Muscle of leg (tissue), 11 donors: Measurements from ENCODE around the gene TRAPPC10. TPM values are rescaled to one million over a fixed set of nuclear protein-coding genes. Genes with fewer than 3 reads are reported as not detected.

Experiments used
- DNase-seq: peaks from one replicate; pipeline ENCODE4 v3.0.0; 2013
- H3K27ac ChIP-seq: one replicate; pipeline ENCODE4 v1.5.1; 2013; ENCODE audit warnings: mild to moderate bottlenecking, low read length, control low read depth
- H3K27me3 ChIP-seq: one replicate; pipeline ENCODE4 v1.6.1; 2013; ENCODE audit warnings: low read length; ENCODE audit not compliant: control insufficient read depth, insufficient read depth
- H3K36me3 ChIP-seq: one replicate; pipeline ENCODE4 v1.6.1; 2013; ENCODE audit warnings: low read length; ENCODE audit not compliant: control insufficient read depth, insufficient read depth
- H3K4me1 ChIP-seq: one replicate; pipeline ENCODE4 v1.6.1; 2013; ENCODE audit warnings: low read length; ENCODE audit not compliant: control insufficient read depth, insufficient read depth
- H3K4me3 ChIP-seq: one replicate; pipeline ENCODE4 v1.5.1; 2013; ENCODE audit warnings: low read length, control low read depth
- H3K9me3 ChIP-seq: replicated peaks from 2 replicates; pipeline ENCODE4 v1.6.1; 2013; ENCODE audit warnings: low read depth, low read length; ENCODE audit not compliant: control insufficient read depth
- WGBS: methylation state at CpG from one replicate; pipeline ENCODE4 v1.1.5; 2013; ENCODE audit warnings: missing lambda C conversion rate; ENCODE audit not compliant: insufficient coverage; 5-methylcytosine and 5-hydroxymethylcytosine counted together
- polyA plus RNA-seq, 8 donors: library from polyadenylated mRNA; unstranded; fragments of 120-200 nt; gene quantifications; one replicate each; pipeline versions ENCODE4 v1.2.1 to v1.2.3, GENCODE V29; 2013; ENCODE audit warnings: inconsistent platforms in 1 of 8, low replicate concordance in 1 of 8; ENCODE audit not compliant: insufficient read length in 8 of 8, insufficient read depth in 1 of 8
- total RNA-seq: library from RNA; stranded (reverse); fragments of 120-200 nt; gene quantifications from one replicate; pipeline ENCODE4 v1.2.4, GENCODE V29; 2013

Gene TRAPPC10
- total and polyA plus RNA-seq, 9 donors, result 9.9 to 16.7 (median 12.0) TPM

DNA sequence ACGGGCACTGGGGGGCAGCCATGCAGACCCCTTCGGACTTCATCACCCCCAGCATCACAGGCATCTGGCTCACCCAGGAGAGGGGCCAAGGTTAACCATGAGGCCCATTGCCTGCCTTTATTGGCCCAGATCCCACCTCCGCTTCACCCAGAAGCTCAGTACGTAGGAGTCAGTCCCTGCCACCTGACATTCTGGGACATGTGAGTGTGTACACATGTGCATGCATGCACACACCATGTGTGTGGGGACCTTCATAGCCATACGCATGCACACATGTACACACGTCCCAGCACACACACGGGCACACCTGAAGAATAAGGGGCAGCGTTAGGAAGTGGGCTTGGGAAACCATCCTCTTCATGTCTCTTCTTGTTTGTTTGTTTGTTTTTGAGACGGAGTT is 24.1 kb upstream of the TRAPPC10 start:
- peaks cover 15% of the 10 kb centered on the region for H3K27me3 ChIP-seq
- no peak overlapping the region for H3K27ac ChIP-seq
- H3K4me3 ChIP-seq, result no peak overlapping the region
- H3K36me3 ChIP-seq, result peaks cover 8% of the 10 kb centered on the region
- H3K4me1 ChIP-seq, result peaks cover 8% of the 10 kb centered on the region
- H3K9me3 ChIP-seq, result no peaks in the 10 kb centered on the region
- no peak for DNase-seq
- 82% methylated on average over 5 of the region's 9 CpGs for WGBS

DNA sequence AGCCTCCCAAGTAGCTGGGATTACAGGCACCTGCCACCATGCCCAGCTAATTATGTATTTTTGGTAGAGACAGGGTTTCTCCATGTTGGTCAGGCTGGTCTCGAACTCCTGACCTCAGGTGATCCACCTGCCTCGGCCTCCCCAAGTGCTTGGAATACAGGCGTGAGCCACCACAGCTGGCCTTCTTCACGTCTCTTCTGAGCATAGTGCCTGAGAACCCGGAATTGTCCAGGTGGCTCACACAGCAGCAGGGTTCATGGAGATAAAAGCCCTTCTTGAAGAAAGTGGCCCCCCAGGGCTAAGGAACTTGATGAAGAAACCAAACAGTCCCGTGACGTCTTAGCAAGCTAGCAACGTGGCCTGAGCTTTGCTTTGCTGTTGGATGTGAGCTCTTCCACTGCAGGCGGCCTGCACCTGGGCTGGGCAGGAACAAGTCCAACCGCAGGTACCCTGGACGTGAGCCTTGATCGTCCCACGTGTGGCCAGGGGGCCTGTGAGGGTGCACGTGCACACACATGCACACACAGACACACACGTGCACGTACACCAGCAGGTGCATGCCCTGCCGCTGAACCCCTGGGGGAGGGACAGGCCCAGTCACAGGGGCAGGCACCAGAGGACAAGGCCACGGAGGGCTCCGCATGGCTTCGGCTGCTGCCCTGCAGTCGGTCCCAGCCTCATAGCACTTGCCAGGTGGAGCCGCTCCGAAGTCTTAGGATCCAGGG is 23.4 kb upstream of the TRAPPC10 start:
- H3K4me3 ChIP-seq, result no peak overlapping the region
- H3K36me3 ChIP-seq, result peaks cover 2% of the 10 kb centered on the region
- WGBS, result 77% methylated on average over 23 of the region's 23 CpGs
- H3K27ac ChIP-seq, result no peak overlapping the region
- no peaks in the 10 kb centered on the region for H3K9me3 ChIP-seq
- H3K27me3 ChIP-seq, result peaks cover 17% of the 10 kb centered on the region
- DNase-seq, result no peak
- peaks cover 8% of the 10 kb centered on the region for H3K4me1 ChIP-seq

DNA sequence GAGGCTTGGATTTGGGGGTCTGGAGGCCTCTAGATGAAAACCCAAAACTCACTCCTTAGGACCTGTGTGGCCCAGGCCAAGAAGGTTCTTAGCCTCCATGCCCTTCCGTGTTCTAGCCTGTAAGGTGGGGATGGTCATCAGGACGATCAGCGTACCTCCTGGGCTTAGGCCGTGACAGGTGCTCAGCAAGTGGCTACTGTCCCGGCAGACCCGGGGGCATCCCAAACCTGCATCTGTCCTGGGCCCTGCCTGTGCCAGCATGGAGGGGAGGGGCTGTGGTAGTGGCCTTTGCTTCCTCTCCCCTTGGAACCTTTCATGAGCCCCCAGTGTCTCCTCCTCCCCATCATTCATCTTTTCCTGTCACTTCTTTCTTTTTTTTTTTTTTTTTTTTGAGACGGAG is 22.7 kb upstream of the TRAPPC10 start:
- no peaks in the 10 kb centered on the region for H3K36me3 ChIP-seq
- peaks cover 8% of the 10 kb centered on the region for H3K4me1 ChIP-seq
- WGBS, result no CpG with 5 or more reads among the region's 7 CpGs
- no peak overlapping the region for H3K27ac ChIP-seq
- DNase-seq, result no peak
- no peak overlapping the region for H3K4me3 ChIP-seq
- peaks cover 20% of the 10 kb centered on the region for H3K27me3 ChIP-seq
- no peaks in the 10 kb centered on the region for H3K9me3 ChIP-seq

DNA sequence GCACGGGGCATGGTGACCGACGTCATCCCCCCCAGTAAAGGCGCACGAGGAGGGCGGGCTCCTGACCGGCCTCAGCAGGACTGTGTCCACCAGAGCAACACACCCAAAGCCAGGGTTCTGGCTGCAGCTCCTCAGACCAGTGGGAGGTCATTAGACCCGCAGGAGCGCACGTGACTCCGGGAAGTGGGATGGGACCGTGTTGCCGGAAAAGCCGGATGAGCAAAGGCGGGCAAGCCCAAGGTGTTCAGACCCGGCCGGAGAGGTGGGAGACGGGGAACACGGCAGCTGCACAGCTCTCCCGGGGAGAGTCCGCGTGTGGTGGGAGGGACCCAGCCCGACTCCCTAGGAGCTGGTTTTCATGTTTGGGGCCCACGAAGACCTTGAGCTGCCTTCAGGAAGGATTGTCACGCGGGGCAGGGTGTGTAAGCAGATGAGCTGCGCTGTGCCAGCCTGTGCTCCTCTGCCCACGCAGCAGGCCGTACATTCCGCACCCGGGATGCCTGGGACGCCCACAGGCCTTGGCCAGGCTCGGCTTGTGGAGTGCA is 20.6 kb upstream of the TRAPPC10 start:
- H3K4me3 ChIP-seq, result no peak overlapping the region
- no peaks in the 10 kb centered on the region for H3K36me3 ChIP-seq
- H3K27ac ChIP-seq, result no peak overlapping the region
- peaks cover 15% of the 10 kb centered on the region for H3K27me3 ChIP-seq
- DNase-seq, result no peak
- H3K4me1 ChIP-seq, result no peaks in the 10 kb centered on the region
- 81% methylated on average over 33 of the region's 33 CpGs for WGBS
- no peaks in the 10 kb centered on the region for H3K9me3 ChIP-seq

DNA sequence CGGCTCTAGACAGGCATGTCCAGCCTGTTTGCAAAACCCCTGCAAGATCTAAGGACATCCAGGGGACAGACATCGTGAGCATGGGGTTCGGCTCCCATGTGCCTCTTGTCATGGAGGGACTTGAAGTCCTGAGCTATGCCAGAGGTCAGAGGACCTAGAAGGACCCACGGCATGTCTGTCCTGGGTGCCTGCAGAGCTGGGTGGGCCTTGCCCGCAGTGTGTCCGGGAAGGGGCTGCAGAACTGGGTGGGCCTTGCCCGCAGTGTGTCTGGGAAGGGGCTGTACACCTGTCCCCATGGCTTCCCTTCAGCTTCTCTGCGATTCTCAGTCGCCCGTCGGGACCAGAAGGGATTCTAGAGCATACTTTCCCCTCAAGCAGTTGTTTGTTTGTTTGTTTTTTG is 20.0 kb upstream of the TRAPPC10 start:
- 86% methylated on average over 6 of the region's 11 CpGs for WGBS
- H3K9me3 ChIP-seq, result no peaks in the 10 kb centered on the region
- no peak overlapping the region for H3K27ac ChIP-seq
- H3K36me3 ChIP-seq, result no peaks in the 10 kb centered on the region
- DNase-seq, result no peak
- H3K4me1 ChIP-seq, result no peaks in the 10 kb centered on the region
- H3K4me3 ChIP-seq, result no peak overlapping the region
- H3K27me3 ChIP-seq, result peaks cover 13% of the 10 kb centered on the region

DNA sequence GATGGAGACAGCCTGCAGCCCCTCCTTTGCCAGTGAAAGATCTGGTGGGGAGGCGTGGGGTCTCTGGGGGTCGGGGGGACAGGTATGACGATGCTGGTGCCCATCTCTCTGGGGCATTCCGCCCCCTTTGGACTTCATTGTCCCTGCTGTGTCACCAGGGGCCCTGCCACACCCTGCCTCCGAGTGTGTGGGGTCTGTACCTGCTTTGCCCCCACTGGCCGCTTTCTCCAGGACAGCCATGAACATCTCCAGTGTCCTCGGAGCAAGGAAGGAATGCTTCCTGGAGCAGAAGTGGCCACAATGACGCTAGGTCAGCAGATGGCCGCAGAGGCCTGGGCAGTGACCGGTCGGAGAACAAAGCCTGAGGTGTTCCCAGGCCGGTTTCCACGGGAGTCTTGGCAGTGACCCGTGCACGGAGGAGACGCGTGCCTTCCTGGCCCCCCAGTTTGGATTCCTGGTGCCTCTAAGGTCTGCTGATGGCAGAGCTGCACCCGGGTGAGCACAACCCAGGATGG is 18.6 kb upstream of the TRAPPC10 start:
- 80% methylated on average over 18 of the region's 18 CpGs for WGBS
- H3K27me3 ChIP-seq, result peaks cover 17% of the 10 kb centered on the region
- no peaks in the 10 kb centered on the region for H3K9me3 ChIP-seq
- H3K27ac ChIP-seq, result no peak overlapping the region
- no peak overlapping the region for H3K4me3 ChIP-seq
- H3K36me3 ChIP-seq, result no peaks in the 10 kb centered on the region
- no peaks in the 10 kb centered on the region for H3K4me1 ChIP-seq
- DNase-seq, result no peak

DNA sequence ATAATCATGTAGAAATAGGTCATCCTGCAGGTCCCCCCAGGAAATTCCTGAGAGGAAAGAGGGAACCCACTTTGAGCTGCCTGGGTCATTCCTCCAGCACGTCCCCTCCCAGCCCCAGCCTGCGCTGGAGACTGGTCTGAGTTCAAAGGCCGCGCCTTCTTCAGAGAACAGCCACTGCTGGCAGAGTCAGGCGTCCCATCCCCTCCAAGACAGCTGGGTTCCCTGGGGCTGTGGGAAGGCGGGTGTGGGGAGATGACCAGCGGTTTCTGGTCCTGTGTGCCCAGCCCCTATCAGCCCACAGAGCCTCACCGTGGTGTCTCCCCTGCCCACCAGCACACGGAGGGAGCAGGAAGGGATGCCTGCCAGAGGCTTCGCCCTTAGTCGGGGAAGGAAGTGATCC is 18.0 kb upstream of the TRAPPC10 start:
- Histone ChIP-seq H3K4me1 (no peaks in the 10 kb centered on the region), H3K27ac (no peak overlapping the region), H3K36me3 (no peaks in the 10 kb centered on the region), H3K27me3 (peaks cover 15% of the 10 kb centered on the region), H3K4me3 (no peak overlapping the region), H3K9me3 (no peaks in the 10 kb centered on the region)
- DNase-seq, result no peak
- 47% methylated on average over 2 of the region's 11 CpGs for WGBS

DNA sequence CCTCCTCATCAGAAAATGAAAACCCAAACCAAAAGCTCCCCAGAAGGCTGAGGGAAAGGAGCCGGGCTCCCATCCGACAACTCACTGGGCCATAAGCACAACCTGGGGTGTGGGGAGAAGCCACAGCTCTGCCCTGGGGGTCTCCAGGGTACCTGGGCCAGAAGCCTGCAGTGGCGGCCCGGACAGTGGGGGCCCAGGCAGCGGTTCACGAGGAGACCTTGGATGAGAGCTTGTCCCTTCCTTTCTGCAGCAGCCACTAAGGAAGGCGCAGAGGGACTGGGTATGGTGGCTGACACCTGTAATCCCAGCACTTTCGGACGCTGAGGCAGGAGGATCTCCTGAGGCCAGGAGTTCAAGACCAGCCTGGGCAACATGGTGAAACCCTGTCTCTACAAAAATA is 17.5 kb upstream of the TRAPPC10 start:
- DNase-seq, result no peak
- H3K4me1 ChIP-seq, result no peaks in the 10 kb centered on the region
- WGBS, result 87% methylated on average over 8 of the region's 9 CpGs

DNA sequence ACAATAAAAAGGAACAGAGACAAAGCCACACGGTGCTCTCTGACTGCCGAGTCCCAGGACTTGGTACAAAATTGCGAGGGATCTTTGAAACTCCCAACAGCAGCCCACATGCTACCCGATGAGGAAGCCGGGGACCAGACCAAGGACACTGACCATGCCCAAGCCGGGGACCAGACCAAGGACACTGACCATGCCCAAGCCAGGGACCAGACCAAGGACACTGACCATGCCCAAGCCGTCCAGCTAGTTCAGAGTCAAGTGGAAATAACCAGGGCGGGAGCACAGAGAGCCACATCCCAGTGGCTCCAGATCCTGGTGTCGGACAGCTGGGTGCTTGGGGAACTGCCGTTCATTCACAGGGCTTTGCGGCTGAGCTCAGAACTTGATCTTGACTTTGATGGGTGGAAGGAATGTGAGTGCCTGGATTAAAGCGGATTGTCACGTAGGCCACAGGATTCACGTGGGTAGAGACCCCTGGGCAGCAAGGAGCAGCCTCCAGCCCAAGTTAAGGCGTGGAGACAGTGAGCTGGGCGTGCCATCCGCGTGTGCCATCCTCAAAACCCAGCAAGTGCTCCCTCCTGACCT is 16.5 kb upstream of the TRAPPC10 start:
- H3K4me1 ChIP-seq, result peaks cover 6% of the 10 kb centered on the region
- no peaks in the 10 kb centered on the region for H3K9me3 ChIP-seq
- no peak overlapping the region for H3K4me3 ChIP-seq
- DNase-seq, result no peak
- no peak overlapping the region for H3K27ac ChIP-seq
- H3K36me3 ChIP-seq, result no peaks in the 10 kb centered on the region
- 84% methylated on average over 17 of the region's 18 CpGs for WGBS
- peaks cover 21% of the 10 kb centered on the region for H3K27me3 ChIP-seq

More for the DNA sequence above, 17.5 kb upstream of the TRAPPC10 start:
- peaks cover 16% of the 10 kb centered on the region for H3K27me3 ChIP-seq
- no peak overlapping the region for H3K27ac ChIP-seq
- H3K4me3 ChIP-seq, result no peak overlapping the region
- no peaks in the 10 kb centered on the region for H3K9me3 ChIP-seq
- H3K36me3 ChIP-seq, result no peaks in the 10 kb centered on the region
